Measurements from ENCODE around the gene LSM8. TPM values are rescaled to one million over a fixed set of nuclear protein-coding genes. Genes with fewer than 3 reads are reported as not detected.
A peak's percentile ranks its signal among the peaks of the same experiment; 100 is the strongest.

The LSM8 gene
- total RNA-seq, 1 donor from 2014 or later = 36.5 TPM

DNA sequence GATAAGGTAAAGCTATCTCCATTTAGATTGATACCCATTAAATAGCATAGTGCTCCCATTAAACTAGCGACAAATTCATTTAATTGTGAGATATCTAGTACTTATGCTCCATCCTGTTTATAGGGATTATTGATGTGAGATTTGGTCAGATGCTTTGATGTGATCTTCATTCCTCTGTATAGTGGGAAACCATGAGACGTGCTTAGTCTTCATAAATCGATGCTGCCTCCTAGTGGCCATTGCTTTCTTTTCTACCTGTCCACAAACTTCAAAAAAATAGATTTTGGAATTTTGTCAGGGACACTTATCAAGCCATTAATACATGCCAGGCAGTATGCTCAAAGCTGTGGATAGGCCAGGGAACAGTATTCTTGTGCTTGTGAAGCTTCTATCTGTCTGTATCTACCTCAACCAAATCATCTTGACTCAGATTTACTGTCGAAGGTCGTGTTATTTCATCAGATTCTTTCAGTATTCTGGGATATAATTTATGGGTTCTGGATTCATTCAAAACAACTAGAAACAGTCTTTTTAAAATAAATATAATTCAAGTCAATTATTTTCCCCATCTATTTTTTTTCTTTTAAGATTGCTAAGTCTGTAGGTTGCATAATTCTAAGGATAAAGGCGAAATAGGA lies 12.0 kb downstream of the LSM8 start:
- TF ChIP-seq, protein P1, sequence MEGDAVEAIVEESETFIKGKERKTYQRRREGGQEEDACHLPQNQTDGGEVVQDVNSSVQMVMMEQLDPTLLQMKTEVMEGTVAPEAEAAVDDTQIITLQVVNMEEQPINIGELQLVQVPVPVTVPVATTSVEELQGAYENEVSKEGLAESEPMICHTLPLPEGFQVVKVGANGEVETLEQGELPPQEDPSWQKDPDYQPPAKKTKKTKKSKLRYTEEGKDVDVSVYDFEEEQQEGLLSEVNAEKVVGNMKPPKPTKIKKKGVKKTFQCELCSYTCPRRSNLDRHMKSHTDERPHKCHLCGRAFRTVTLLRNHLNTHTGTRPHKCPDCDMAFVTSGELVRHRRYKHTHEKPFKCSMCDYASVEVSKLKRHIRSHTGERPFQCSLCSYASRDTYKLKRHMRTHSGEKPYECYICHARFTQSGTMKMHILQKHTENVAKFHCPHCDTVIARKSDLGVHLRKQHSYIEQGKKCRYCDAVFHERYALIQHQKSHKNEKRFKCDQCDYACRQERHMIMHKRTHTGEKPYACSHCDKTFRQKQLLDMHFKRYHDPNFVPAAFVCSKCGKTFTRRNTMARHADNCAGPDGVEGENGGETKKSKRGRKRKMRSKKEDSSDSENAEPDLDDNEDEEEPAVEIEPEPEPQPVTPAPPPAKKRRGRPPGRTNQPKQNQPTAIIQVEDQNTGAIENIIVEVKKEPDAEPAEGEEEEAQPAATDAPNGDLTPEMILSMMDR (IDR thresholded peaks at IDR 0.05; ENCODE audit: partially characterized antibody, unreplicated experiment) = peak; percentile 89
- Mint-ChIP-seq H3K27ac (ENCODE audit: unreplicated experiment) (no peak overlapping the region), H3K36me3 (ENCODE audit: unreplicated experiment) (no peaks in the 10 kb centered on the region), H3K9me3 (ENCODE audit: unreplicated experiment) (peaks cover 2% of the 10 kb centered on the region), H3K4me1 (ENCODE audit: low read depth, unreplicated experiment) (no peaks in the 10 kb centered on the region), H3K27me3 (ENCODE audit: unreplicated experiment) (peaks cover 2% of the 10 kb centered on the region), H3K4me3 (ENCODE audit: unreplicated experiment) (no peak overlapping the region)
- DNase-seq = peak; percentile 27

DNA sequence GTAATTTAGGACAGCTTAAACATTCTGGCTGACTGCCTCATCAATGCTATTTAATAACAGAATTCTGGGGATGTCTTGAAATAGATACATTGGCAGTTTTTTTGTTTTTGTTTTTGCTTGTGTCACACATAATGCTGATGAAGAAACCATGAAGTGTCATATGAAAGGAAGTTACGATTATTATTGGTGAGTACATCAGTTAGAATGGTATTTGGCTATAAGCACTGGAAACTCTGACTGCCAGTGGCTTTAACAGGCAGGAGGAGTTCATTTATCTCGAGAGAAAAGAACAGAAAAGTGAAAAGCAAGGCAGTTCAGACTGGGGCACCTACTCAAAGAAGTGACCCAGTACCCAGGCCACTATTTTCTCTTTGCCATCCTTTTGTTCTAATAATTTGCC lies 18.1 kb downstream of the LSM8 start:
- Mint-ChIP-seq H3K4me1 (ENCODE audit: low read depth, unreplicated experiment) (no peaks in the 10 kb centered on the region), H3K4me3 (ENCODE audit: unreplicated experiment) (no peak overlapping the region), H3K9me3 (ENCODE audit: unreplicated experiment) (peaks cover under 1% of the 10 kb centered on the region), H3K36me3 (ENCODE audit: unreplicated experiment) (no peaks in the 10 kb centered on the region), H3K27me3 (ENCODE audit: unreplicated experiment) (peaks cover under 1% of the 10 kb centered on the region), H3K27ac (ENCODE audit: unreplicated experiment) (no peak overlapping the region)
- TF ChIP-seq, protein P1 (IDR thresholded peaks at IDR 0.05; ENCODE audit: partially characterized antibody, unreplicated experiment) = no peak
- no peak for DNase-seq

DNA sequence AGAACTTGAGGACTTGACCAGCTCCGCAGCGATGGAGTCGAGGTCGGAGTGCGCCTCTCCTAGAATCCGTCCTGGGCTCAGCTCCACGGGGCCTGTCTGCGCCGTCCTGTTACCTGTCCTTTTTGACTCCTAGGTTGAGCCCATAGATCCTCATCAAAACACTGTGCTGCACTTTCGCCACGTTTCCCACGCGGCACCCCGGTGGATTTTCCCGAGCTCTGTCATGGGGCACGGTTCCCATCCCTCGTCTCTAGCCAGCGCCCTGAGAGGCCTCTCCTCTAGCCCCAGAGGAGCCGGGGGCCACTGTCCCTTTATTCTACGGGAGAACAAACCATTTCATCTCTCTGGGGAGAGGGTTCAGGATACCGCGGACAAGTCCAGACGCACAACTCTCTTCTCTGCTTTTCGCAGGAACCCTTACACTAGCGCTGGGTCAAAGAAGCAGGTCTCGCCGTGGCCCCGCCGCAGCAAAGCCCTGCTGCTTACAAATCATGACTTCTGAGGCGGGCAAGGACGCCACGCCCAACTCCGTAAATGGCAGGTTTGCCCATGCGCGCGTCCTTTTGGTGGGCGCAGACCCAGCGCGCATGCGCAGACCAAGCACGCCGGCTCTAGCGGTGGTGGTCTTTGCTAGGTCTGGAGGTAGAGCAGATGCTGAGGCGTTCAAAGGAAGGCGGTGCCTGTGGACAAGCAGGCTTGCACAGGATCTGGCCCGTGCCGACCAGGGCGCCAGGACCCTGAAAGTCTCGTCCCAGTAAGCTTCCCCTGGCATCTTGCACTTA lies 30.3 kb downstream of the LSM8 start:
- H3K4me3 Mint-ChIP-seq (ENCODE audit: unreplicated experiment) = peak overlapping the region; percentile 78
- H3K4me1 Mint-ChIP-seq (ENCODE audit: low read depth, unreplicated experiment) = no peaks in the 10 kb centered on the region
- no peak overlapping the region for H3K27ac Mint-ChIP-seq (ENCODE audit: unreplicated experiment)
- H3K9me3 Mint-ChIP-seq (ENCODE audit: unreplicated experiment) = no peaks in the 10 kb centered on the region
- H3K36me3 Mint-ChIP-seq (ENCODE audit: unreplicated experiment) = no peaks in the 10 kb centered on the region
- TF ChIP-seq, protein P1 (IDR thresholded peaks at IDR 0.05; ENCODE audit: partially characterized antibody, unreplicated experiment) = no peak
- no peaks in the 10 kb centered on the region for H3K27me3 Mint-ChIP-seq (ENCODE audit: unreplicated experiment)
- DNase-seq = peak; percentile 62

DNA sequence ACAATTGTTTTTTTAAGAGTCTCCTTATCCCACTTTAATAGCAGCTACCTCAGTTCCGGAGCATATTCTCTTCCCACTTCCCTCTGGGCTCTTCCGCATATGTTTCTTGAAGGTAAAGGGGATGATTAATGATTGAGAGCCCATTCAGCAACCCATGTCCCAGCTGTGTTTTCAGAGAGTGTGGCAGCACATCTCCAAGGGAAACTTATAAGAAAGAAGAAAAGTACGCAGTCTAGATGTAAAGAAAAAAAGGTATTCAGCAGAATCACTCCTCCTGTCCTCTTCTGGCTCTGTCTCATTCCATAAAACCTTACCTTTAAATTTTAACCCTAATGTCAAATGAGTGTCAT lies 30.8 kb downstream of the LSM8 start:
- Mint-ChIP-seq H3K4me3 (ENCODE audit: unreplicated experiment) (peak overlapping the region; percentile 78), H3K27ac (ENCODE audit: unreplicated experiment) (no peak overlapping the region)

More for the DNA sequence above, 30.8 kb downstream of the LSM8 start:
- Mint-ChIP-seq H3K36me3 (ENCODE audit: unreplicated experiment) (no peaks in the 10 kb centered on the region), H3K9me3 (ENCODE audit: unreplicated experiment) (no peaks in the 10 kb centered on the region), H3K4me1 (ENCODE audit: low read depth, unreplicated experiment) (no peaks in the 10 kb centered on the region), H3K27me3 (ENCODE audit: unreplicated experiment) (no peaks in the 10 kb centered on the region)
- DNase-seq = no peak
- TF ChIP-seq, protein P1 (IDR thresholded peaks at IDR 0.05; ENCODE audit: partially characterized antibody, unreplicated experiment) = no peak

Measured in glutamatergic neuron (in vitro differentiated cells).